PFSK-1 (cell line): ENCODE measurements around the gene UBE2J2.

Experiments
- FOXP2 ChIP-seq: optimal IDR thresholded peaks from 2 replicates; pipeline ENCODE3; 2011; ENCODE audit warnings: borderline replicate concordance, control low read depth, inconsistent platforms; ENCODE audit not compliant: insufficient read depth; ENCODE audit errors: extremely low read length, extremely low read depth
- POLR2AphosphoS5 ChIP-seq: IDR thresholded peaks from 2 replicates; pipeline ENCODE4 v1.6.1; 2012; ENCODE audit warnings: low read depth, mild to moderate bottlenecking, control low read depth, low read length, moderate library complexity
- SIN3A ChIP-seq: IDR thresholded peaks from 2 replicates; pipeline ENCODE4 v1.6.1; 2012; ENCODE audit warnings: mild to moderate bottlenecking, low read length, moderate library complexity, borderline replicate concordance; ENCODE audit not compliant: insufficient read depth
- TAF1 ChIP-seq: IDR thresholded peaks from 2 replicates; pipeline ENCODE4 v1.6.1; 2012; ENCODE audit warnings: low read length, control low read depth, borderline replicate concordance; ENCODE audit not compliant: insufficient read depth
- TF ChIP-seq, protein P1 (sequence below), 2 experiments: IDR thresholded peaks; 2 replicates each; pipeline versions ENCODE4 v1.6.1 to v1.8.0; 2011 to 2012; ENCODE audit warnings: low read depth in 2 of 2, low read length in 2 of 2, control low read depth in 1 of 2, inconsistent platforms in 1 of 2, mild to moderate bottlenecking in 1 of 2, moderate library complexity in 1 of 2; ENCODE audit not compliant: insufficient read depth in 1 of 2

Gene UBE2J2

GRCh38 chr1:1205769-1206375 is 67.8 kb downstream of the UBE2J2 start:
- TF ChIP-seq SIN3A, result no peak
- TF ChIP-seq FOXP2, result no peak
- no peak for TF ChIP-seq POLR2AphosphoS5

GRCh38 chr1:1204998-1205768 is 68.5 kb downstream of the UBE2J2 start:
- TF ChIP-seq, protein P1, sequence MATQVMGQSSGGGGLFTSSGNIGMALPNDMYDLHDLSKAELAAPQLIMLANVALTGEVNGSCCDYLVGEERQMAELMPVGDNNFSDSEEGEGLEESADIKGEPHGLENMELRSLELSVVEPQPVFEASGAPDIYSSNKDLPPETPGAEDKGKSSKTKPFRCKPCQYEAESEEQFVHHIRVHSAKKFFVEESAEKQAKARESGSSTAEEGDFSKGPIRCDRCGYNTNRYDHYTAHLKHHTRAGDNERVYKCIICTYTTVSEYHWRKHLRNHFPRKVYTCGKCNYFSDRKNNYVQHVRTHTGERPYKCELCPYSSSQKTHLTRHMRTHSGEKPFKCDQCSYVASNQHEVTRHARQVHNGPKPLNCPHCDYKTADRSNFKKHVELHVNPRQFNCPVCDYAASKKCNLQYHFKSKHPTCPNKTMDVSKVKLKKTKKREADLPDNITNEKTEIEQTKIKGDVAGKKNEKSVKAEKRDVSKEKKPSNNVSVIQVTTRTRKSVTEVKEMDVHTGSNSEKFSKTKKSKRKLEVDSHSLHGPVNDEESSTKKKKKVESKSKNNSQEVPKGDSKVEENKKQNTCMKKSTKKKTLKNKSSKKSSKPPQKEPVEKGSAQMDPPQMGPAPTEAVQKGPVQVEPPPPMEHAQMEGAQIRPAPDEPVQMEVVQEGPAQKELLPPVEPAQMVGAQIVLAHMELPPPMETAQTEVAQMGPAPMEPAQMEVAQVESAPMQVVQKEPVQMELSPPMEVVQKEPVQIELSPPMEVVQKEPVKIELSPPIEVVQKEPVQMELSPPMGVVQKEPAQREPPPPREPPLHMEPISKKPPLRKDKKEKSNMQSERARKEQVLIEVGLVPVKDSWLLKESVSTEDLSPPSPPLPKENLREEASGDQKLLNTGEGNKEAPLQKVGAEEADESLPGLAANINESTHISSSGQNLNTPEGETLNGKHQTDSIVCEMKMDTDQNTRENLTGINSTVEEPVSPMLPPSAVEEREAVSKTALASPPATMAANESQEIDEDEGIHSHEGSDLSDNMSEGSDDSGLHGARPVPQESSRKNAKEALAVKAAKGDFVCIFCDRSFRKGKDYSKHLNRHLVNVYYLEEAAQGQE (IDR thresholded peaks at IDR 0.05; ENCODE audit: insufficient read depth in 1 of 2, low read depth in 2 of 2, low read length in 2 of 2), result no peak
- TF ChIP-seq POLR2AphosphoS5, result no peak
- no peak for TF ChIP-seq FOXP2
- no peak for TF ChIP-seq SIN3A
- no peak for TF ChIP-seq TAF1

GRCh38 chr1:1204425-1204920 is 69.2 kb downstream of the UBE2J2 start:
- TF ChIP-seq TAF1, result no peak
